HCT116 (cell line): ENCODE measurements around the gene SENP1. TPM values are rescaled to one million over a fixed set of nuclear protein-coding genes. Genes with fewer than 3 reads are reported as not detected.

ENCODE experiments used
- ATAC-seq: fragments of 200-7000 bp; cut with Tn5 transposase; 2 replicates; pipeline ENCODE4 v1.9.1; 2020; ENCODE audit warnings: mild to moderate bottlenecking, moderate library complexity
- BruUV-seq: library from RNA; stranded (reverse); fragments of 400-500 nt; replicated peaks from 2 replicates; lab custom pipeline; 2021; lab: Mats Ljungman, UMichigan
- CTCF ChIA-PET: fragments of 300-600 bp; sonication (Branson Sonifier 250); formaldehyde crosslinking; loops from one replicate; lab custom pipeline; 2021; ENCODE audit warnings: antibody characterized with exemption; lab: Charles Lee
- POLR2A ChIA-PET: fragments of 300-600, 350-600 bp; sonication (Branson Sonifier 250); formaldehyde crosslinking; loops from one replicate; lab custom pipeline; 2021; ENCODE audit warnings: antibody characterized with exemption; lab: Charles Lee
- RAD21 ChIA-PET, 2 experiments: fragments of 300-600 bp; sonication (Branson Sonifier 250); formaldehyde crosslinking; loops; one replicate each; lab custom pipeline; 2023; ENCODE audit warnings: low total read pairs in 2 of 2; ENCODE audit not compliant: uncharacterized antibody in 2 of 2, unreplicated experiment in 2 of 2, low non-redundant PET in 1 of 2; lab: Charles Lee
- DNase-seq: peaks from one replicate; pipeline ENCODE4 v3.0.0-alpha.2; 2010; ENCODE audit warnings: low read depth, low spot score
- H2AFZ ChIP-seq: fragments of 200-600 bp; shearing (Covaris generic), sonication (generic); 2 replicates; pipeline ENCODE4 v1.6.1; 2017; ENCODE audit warnings: low read depth, mixed run types, mixed read lengths, antibody characterized with exemption, low read length; ENCODE audit not compliant: poor library complexity, severe bottlenecking
- H3K27ac ChIP-seq: 2 replicates; pipeline ENCODE4 v1.5.1; 2012; ENCODE audit warnings: low read depth, low read length
- H3K27me3 ChIP-seq: fragments of 200-600 bp; sonication (generic); 2 replicates; pipeline ENCODE4 v1.6.1; 2016; ENCODE audit warnings: mixed run types, low read length, mixed read lengths; ENCODE audit not compliant: insufficient read depth
- H3K36me3 ChIP-seq, 2 experiments: fragments of 200-500 bp in 1 of 2; fragments of 200-600 bp in 1 of 2; sonication (Bioruptor generic) in 1 of 2; sonication (generic) in 1 of 2; 2 replicates each; pipeline versions ENCODE4 v1.5.1 to v1.6.1; 2014 to 2016; ENCODE audit warnings: low read length in 2 of 2, inconsistent platforms in 1 of 2, mixed read lengths in 1 of 2, mixed run types in 1 of 2; ENCODE audit not compliant: insufficient read depth in 2 of 2, control insufficient read depth in 1 of 2
- H3K4me1 ChIP-seq, 2 experiments: fragments of 200-600 bp in 1 of 2; sonication (generic) in 1 of 2; 2 replicates each; pipeline versions ENCODE4 v1.5.1 to v1.6.1; 2012 to 2017; ENCODE audit warnings: low read length in 2 of 2, inconsistent platforms in 1 of 2, mild to moderate bottlenecking in 1 of 2, mixed read lengths in 1 of 2, mixed run types in 1 of 2, moderate library complexity in 1 of 2; ENCODE audit not compliant: insufficient read depth in 2 of 2, control insufficient read depth in 1 of 2
- H3K4me2 ChIP-seq: fragments of 200-600 bp; sonication (generic); 2 replicates; pipeline ENCODE4 v1.6.1; 2017; ENCODE audit warnings: mixed run types, low read length, mixed read lengths
- H3K4me3 ChIP-seq, 2 experiments: fragments of 200-600 bp in 1 of 2; sonication (generic) in 1 of 2; replicated peaks in 1 of 2; 2 replicates each; pipeline ENCODE4 v1.5.1; 2011 to 2016; ENCODE audit warnings: low read length in 2 of 2, control low read depth in 1 of 2, low read depth in 1 of 2, mild to moderate bottlenecking in 1 of 2, mixed read lengths in 1 of 2, mixed run types in 1 of 2
- H3K79me2 ChIP-seq: fragments of 200-600 bp; sonication (generic); 2 replicates; pipeline ENCODE4 v1.6.1; 2017; ENCODE audit warnings: mild to moderate bottlenecking, mixed run types, low read length, moderate library complexity, mixed read lengths; ENCODE audit not compliant: insufficient read depth
- H3K9ac ChIP-seq: fragments of 200-600 bp; sonication (generic); 2 replicates; pipeline ENCODE4 v1.6.1; 2016; ENCODE audit warnings: low read length, mixed read lengths
- H3K9me2 ChIP-seq: fragments of 200-600 bp; sonication (generic), shearing (Covaris generic); 2 replicates; pipeline ENCODE4 v1.6.1; 2017; ENCODE audit warnings: mixed run types, mild to moderate bottlenecking, moderate library complexity; ENCODE audit not compliant: insufficient read depth
- H3K9me3 ChIP-seq, 2 experiments: fragments of 200-500 bp in 1 of 2; fragments of 200-600 bp in 1 of 2; sonication (Bioruptor generic) in 1 of 2; sonication (generic) in 1 of 2; 2 replicates each; pipeline ENCODE4 v1.6.1; 2014 to 2017; ENCODE audit warnings: low read length in 2 of 2, mixed read lengths in 2 of 2, inconsistent platforms in 1 of 2, low read depth in 1 of 2, mild to moderate bottlenecking in 1 of 2, mixed run types in 1 of 2, moderate library complexity in 1 of 2; ENCODE audit not compliant: control insufficient read depth in 1 of 2, insufficient read depth in 1 of 2
- H4K20me1 ChIP-seq: fragments of 200-600 bp; sonication (generic), shearing (Covaris generic); 2 replicates; pipeline ENCODE4 v1.6.1; 2017; ENCODE audit warnings: mixed run types, mild to moderate bottlenecking, moderate library complexity; ENCODE audit not compliant: insufficient read depth
- EGR1 ChIP-seq: IDR thresholded peaks from 2 replicates; pipeline ENCODE4 v1.6.1; 2012; ENCODE audit warnings: low read depth
- FOSL1 ChIP-seq: IDR thresholded peaks from 2 replicates; pipeline ENCODE4 v1.6.1; 2012; ENCODE audit warnings: low read depth
- JUND ChIP-seq: IDR thresholded peaks from 2 replicates; pipeline ENCODE4 v1.6.1; 2012
- POLR2AphosphoS5 ChIP-seq: IDR thresholded peaks from 2 replicates; pipeline ENCODE4 v1.6.1; 2011; ENCODE audit warnings: mild to moderate bottlenecking, low read depth, low read length, moderate library complexity
- intact Hi-C: fragments of 100-400 bp; cut with micrococcal nuclease; formaldehyde crosslinking; loops from 2 replicates; pipeline ENCODE4 v1.10.0; 2022
- total RNA-seq: library from RNA; stranded (reverse); gene quantifications from one replicate; pipeline ENCODE4 v1.2.1, GENCODE V29; 2021; ENCODE audit not compliant: unreplicated experiment
- TF ChIP-seq, protein P1 (sequence below): IDR thresholded peaks from 2 replicates; pipeline ENCODE4 v1.6.1; 2012
- TF ChIP-seq, protein P2 (sequence below): IDR thresholded peaks from 2 replicates; pipeline ENCODE4 v1.6.1; 2011; ENCODE audit warnings: mild to moderate bottlenecking, low read length, moderate library complexity; ENCODE audit not compliant: insufficient replicate concordance; ENCODE audit errors: extremely low read depth

The SENP1 gene
- total RNA-seq, 1 experiment from 2014 or later: 17.7 TPM

DNA sequence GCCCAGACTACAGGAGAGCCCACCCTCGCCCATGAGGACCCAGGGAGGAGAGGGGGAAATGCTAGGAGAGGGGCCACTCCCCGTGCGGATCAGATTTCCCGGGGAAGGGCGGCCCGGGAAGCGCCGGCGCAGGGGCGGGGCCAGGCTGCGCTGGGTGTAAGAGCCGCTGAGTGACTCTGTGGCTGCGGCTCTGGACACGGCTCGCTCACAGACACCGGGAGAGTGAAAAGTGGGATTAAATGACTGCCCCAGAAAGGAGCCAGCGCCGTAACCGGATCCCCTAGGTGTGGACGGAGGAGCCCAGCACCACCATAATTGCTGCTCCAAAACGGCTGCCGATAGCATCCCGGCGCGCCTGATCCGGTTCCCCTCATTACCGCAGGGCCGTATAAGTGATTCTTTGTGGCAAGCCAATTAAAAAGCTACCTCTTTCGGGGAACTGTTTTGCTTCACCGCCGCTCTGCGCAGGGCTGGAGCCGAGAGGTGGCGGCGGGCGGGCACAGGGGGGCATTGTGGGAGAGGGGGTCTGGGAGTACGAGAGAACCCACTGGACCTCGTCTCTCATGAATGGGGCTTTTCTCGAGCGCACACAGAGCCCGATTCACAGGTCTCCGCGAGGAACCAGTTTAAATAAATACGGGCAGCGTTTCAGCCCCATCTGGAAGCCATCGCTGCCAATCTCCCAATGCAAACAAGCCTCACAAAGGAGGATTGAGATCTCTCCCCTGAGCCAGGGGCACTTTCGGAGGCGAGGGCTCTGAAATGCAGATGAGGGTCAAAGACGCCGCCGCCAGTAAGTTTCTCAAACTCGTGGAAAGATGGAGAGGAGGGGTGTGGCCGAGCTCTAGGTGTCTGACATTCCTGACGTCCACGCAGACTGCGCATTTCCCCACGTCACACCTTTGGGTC, 104.1 kb downstream of the SENP1 start:
- Histone ChIP-seq H3K4me1 (peaks cover 9 to 21% of the 10 kb centered on the region in 2 experiments), H3K9me2 (no peaks in the 10 kb centered on the region), H2AFZ (peak overlapping the region; percentile 95), H3K79me2 (no peaks in the 10 kb centered on the region), H3K27ac (no peak overlapping the region), H4K20me1 (no peaks in the 10 kb centered on the region), H3K36me3 (no peaks in the 10 kb centered on the region), H3K27me3 (peaks cover 8% of the 10 kb centered on the region; the same call in 1 of the 2 replicates), H3K4me3 (peak overlapping the region; percentile 64 to 70), H3K4me2 (peak overlapping the region; percentile 96), H3K9ac (peak overlapping the region; percentile 51), H3K9me3 (no peaks in the 10 kb centered on the region)
- POLR2A ChIA-PET: no interaction called here
- BruUV-seq: no TSS peak
- CTCF ChIA-PET: no interaction called here
- ATAC-seq: peak; percentile 96
- peak; percentile 4 for DNase-seq
- intact Hi-C loops: no loop called here
- RAD21 ChIA-PET: no interaction called here
- TF ChIP-seq JUND (no peak), POLR2AphosphoS5 (peak; percentile 71), EGR1 (no peak), FOSL1 (no peak)
- TF ChIP-seq, protein P1, sequence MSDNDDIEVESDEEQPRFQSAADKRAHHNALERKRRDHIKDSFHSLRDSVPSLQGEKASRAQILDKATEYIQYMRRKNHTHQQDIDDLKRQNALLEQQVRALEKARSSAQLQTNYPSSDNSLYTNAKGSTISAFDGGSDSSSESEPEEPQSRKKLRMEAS: no peak; the same call in 1 of the 2 replicates
- TF ChIP-seq, protein P2, sequence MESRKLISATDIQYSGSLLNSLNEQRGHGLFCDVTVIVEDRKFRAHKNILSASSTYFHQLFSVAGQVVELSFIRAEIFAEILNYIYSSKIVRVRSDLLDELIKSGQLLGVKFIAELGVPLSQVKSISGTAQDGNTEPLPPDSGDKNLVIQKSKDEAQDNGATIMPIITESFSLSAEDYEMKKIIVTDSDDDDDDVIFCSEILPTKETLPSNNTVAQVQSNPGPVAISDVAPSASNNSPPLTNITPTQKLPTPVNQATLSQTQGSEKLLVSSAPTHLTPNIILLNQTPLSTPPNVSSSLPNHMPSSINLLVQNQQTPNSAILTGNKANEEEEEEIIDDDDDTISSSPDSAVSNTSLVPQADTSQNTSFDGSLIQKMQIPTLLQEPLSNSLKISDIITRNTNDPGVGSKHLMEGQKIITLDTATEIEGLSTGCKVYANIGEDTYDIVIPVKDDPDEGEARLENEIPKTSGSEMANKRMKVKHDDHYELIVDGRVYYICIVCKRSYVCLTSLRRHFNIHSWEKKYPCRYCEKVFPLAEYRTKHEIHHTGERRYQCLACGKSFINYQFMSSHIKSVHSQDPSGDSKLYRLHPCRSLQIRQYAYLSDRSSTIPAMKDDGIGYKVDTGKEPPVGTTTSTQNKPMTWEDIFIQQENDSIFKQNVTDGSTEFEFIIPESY: no peak
